Fibroblast of villous mesenchyme (primary cell): ENCODE results near the gene MAML2. TPM values are rescaled to one million over a fixed set of nuclear protein-coding genes. Genes with fewer than 3 reads are reported as not detected.
"Not testable (repeated sequence)": the region's sequence is repeated elsewhere in the genome, so short reads cannot be mapped to it uniquely, and the experiment has no call there.

Experiments
- DNase-seq: peaks from one replicate; pipeline ENCODE4 v3.0.0-alpha.2; 2010; ENCODE audit warnings: low read depth
- H3K4me3 ChIP-seq: 2 replicates; pipeline ENCODE4 v1.5.1; 2011; ENCODE audit warnings: low read depth, mild to moderate bottlenecking, low read length
- CTCF ChIP-seq: IDR thresholded peaks from 2 replicates; pipeline ENCODE4 v1.5.1; 2012; ENCODE audit warnings: low read depth, mild to moderate bottlenecking, low read length; ENCODE audit not compliant: insufficient read depth
- total RNA-seq: library from RNA; depleted of rRNA; stranded (reverse); fragments of >200 nt; gene quantifications from 2 replicates; pipeline ENCODE4 v1.2.3, GENCODE V29; 2012

Gene MAML2
- total RNA-seq, 1 donor: 30.7 TPM

- H3K4me3 ChIP-seq: no peak overlapping the region
- TF ChIP-seq CTCF: no peak
- DNase-seq: peak; percentile 52
Measured at GRCh38 chr11:96188243-96189006, 154.6 kb downstream of the MAML2 start.

- H3K4me3 ChIP-seq: no peak overlapping the region
- peak; percentile 65 for DNase-seq
- TF ChIP-seq CTCF: no peak
Measured at GRCh38 chr11:96187822-96188221, 155.2 kb downstream of the MAML2 start.

GRCh38 chr11:96186806-96187205 is 156.2 kb downstream of the MAML2 start:
- TF ChIP-seq CTCF: no peak
- DNase-seq: no peak
- H3K4me3 ChIP-seq: no peak overlapping the region

- no peak overlapping the region for H3K4me3 ChIP-seq
- no peak for TF ChIP-seq CTCF
- DNase-seq: no peak
Measured at GRCh38 chr11:96185220-96185768, 157.7 kb downstream of the MAML2 start.

GRCh38 chr11:96180937-96181336 is 162.1 kb downstream of the MAML2 start:
- H3K4me3 ChIP-seq, DNase-seq: not testable (repeated sequence)

GRCh38 chr11:96180341-96180740 is 162.7 kb downstream of the MAML2 start:
- no peak for TF ChIP-seq CTCF
- no peak for DNase-seq
- H3K4me3 ChIP-seq: no peak overlapping the region

- TF ChIP-seq CTCF: no peak
- no peak for DNase-seq
- no peak overlapping the region for H3K4me3 ChIP-seq
Measured at GRCh38 chr11:96179905-96180304, 163.1 kb downstream of the MAML2 start.
